ENCODE data around the gene MUC5AC.

DNA sequence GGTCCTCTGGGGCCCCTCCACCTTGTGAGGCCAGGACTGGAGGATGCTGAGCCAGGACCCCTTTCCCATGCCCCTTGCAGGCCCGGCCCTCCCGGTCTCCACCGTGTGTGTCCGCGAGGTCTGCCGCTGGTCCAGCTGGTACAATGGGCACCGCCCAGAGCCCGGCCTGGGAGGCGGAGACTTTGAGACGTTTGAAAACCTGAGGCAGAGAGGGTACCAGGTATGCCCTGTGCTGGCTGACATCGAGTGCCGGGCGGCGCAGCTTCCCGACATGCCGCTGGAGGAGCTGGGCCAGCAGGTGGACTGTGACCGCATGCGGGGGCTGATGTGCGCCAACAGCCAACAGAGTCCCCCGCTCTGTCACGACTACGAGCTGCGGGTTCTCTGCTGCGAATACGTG, 83.0 kb downstream of the MUC5AC start:
- TF ChIP-seq, protein P1, sequence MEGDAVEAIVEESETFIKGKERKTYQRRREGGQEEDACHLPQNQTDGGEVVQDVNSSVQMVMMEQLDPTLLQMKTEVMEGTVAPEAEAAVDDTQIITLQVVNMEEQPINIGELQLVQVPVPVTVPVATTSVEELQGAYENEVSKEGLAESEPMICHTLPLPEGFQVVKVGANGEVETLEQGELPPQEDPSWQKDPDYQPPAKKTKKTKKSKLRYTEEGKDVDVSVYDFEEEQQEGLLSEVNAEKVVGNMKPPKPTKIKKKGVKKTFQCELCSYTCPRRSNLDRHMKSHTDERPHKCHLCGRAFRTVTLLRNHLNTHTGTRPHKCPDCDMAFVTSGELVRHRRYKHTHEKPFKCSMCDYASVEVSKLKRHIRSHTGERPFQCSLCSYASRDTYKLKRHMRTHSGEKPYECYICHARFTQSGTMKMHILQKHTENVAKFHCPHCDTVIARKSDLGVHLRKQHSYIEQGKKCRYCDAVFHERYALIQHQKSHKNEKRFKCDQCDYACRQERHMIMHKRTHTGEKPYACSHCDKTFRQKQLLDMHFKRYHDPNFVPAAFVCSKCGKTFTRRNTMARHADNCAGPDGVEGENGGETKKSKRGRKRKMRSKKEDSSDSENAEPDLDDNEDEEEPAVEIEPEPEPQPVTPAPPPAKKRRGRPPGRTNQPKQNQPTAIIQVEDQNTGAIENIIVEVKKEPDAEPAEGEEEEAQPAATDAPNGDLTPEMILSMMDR (IDR thresholded peaks at IDR 0.05 in 4 of 5, conservative IDR thresholded peaks at IDR 0.05 in 1 of 5) = no peak
- TF ChIP-seq POLR2A (IDR thresholded peaks at IDR 0.05) = no peak

Measured in gastrocnemius medialis (tissue), 4 donors.